ENCODE measurements around the gene ACAA2.
A peak's percentile ranks its signal among the peaks of the same experiment; 100 is the strongest.
"Not testable (repeated sequence)": the region's sequence is repeated elsewhere in the genome, so short reads cannot be mapped to it uniquely, and the experiment has no call there.

Gene ACAA2

GRCh38 chr18:49814147-49814499 lies 790 bp upstream of the ACAA2 start:
- Histone ChIP-seq H3K36me3 (ENCODE audit: control insufficient read depth in 1 of 2, insufficient read depth in 2 of 2, low read length in 2 of 2) (no peaks in the 10 kb centered on the region), H3K4me3 (ENCODE audit: low read depth in 1 of 2, low read length in 2 of 2) (peak overlapping the region; percentile 78 to 94), H3K9me3 (ENCODE audit: control insufficient read depth in 1 of 2, low read length in 2 of 2) (no peaks in the 10 kb centered on the region), H3K27me3 (ENCODE audit: control insufficient read depth in 1 of 2, insufficient read depth in 2 of 2, low read length in 2 of 2) (no peaks in the 10 kb centered on the region), H3K9ac (ENCODE audit: low read depth in 1 of 2, low read length in 2 of 2) (peak overlapping the region; percentile 89 to 99), H3K4me1 (ENCODE audit: control insufficient read depth in 1 of 2, insufficient read depth in 2 of 2, low read length in 2 of 2) (peaks cover 26% of the 10 kb centered on the region in 2 donors), H3K27ac (ENCODE audit: low read depth, low read length) (peak overlapping the region; percentile 99)

DNA sequence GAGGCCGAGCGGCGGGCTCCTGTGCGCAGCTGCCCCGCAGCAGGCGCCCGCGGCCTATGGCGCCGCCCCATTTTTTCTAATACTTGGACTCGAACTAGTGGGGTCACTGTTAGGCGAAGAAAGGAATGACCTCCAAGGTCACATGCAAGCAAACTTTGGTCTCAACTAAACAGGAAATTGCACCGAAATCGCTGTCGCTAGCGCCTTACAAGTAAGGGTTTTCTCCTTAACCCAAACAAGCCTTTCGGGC lies 339 bp downstream of the ACAA2 start:
- Histone ChIP-seq H3K36me3 (ENCODE audit: control insufficient read depth in 1 of 2, insufficient read depth in 2 of 2, low read length in 2 of 2) (no peaks in the 10 kb centered on the region), H3K27me3 (ENCODE audit: control insufficient read depth in 1 of 2, insufficient read depth in 2 of 2, low read length in 2 of 2) (no peaks in the 10 kb centered on the region), H3K4me3 (ENCODE audit: low read depth in 1 of 2, low read length in 2 of 2) (peak overlapping the region; percentile 78 to 94), H3K4me1 (ENCODE audit: control insufficient read depth in 1 of 2, insufficient read depth in 2 of 2, low read length in 2 of 2) (peaks cover 21 to 24% of the 10 kb centered on the region in 2 donors), H3K9me3 (ENCODE audit: control insufficient read depth in 1 of 2, low read length in 2 of 2) (no peaks in the 10 kb centered on the region), H3K9ac (ENCODE audit: low read depth in 1 of 2, low read length in 2 of 2) (peak overlapping the region; percentile 89 to 97), H3K27ac (ENCODE audit: low read depth, low read length) (peak overlapping the region; percentile 99)

- no peaks in the 10 kb centered on the region for H3K27me3 ChIP-seq (ENCODE audit: control insufficient read depth in 1 of 2, insufficient read depth in 2 of 2, low read length in 2 of 2)
- peak overlapping the region; percentile 78 to 94 for H3K4me3 ChIP-seq (ENCODE audit: low read depth in 1 of 2, low read length in 2 of 2)
- peak overlapping the region; percentile 89 to 97 for H3K9ac ChIP-seq (ENCODE audit: low read depth in 1 of 2, low read length in 2 of 2)
- peak overlapping the region; percentile 99 for H3K27ac ChIP-seq (ENCODE audit: low read depth, low read length)
- H3K9me3 ChIP-seq (ENCODE audit: control insufficient read depth in 1 of 2, low read length in 2 of 2) = no peaks in the 10 kb centered on the region
- peaks cover 20 to 24% of the 10 kb centered on the region in 2 donors for H3K4me1 ChIP-seq (ENCODE audit: control insufficient read depth in 1 of 2, insufficient read depth in 2 of 2, low read length in 2 of 2)
- H3K36me3 ChIP-seq (ENCODE audit: control insufficient read depth in 1 of 2, insufficient read depth in 2 of 2, low read length in 2 of 2) = no peaks in the 10 kb centered on the region
These were observed 856 bp downstream of the ACAA2 start for GRCh38 chr18:49812286-49813068.

DNA sequence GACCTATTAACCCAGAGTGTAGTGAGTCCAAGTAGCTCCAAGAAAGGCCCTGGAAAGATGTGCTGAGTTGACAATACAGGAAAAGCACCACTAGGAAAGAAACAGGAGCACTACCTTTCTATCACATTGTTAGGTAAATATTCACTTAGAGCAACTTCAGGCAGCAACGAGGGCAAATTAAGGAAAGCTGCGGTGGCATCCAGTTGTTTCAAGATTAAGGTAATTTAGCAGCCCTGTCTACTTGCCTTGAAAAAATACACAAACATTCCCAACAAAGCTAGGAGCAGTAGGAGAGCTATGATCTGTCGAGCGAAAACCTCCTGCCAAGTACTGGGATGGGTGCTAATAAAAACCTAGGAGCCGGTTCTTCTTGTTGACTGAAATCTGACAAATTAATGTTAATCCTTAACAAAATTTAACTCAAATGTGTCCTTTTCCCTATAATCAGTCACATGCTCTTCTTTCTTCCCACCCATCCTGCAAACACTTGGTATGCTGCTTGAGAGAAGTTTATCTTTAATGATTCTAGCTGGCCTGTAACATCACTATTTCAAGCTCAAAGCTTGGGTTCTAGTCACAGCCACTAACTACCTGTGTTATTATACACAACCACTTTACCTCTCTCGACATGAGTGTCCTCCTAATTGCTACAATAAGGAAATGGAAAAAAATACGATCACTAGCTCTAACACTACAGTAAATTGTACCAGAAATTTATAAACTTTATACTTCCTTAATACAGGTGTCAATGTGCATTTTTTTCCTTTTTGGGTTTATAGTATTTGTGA lies 2.0 kb downstream of the ACAA2 start:
- H3K27ac ChIP-seq (ENCODE audit: low read depth, low read length) = no peak overlapping the region
- peak overlapping the region; percentile 45 to 94 for H3K4me3 ChIP-seq (ENCODE audit: low read depth in 1 of 2, low read length in 2 of 2)
- no peaks in the 10 kb centered on the region for H3K9me3 ChIP-seq (ENCODE audit: control insufficient read depth in 1 of 2, low read length in 2 of 2)
- peaks cover 20 to 24% of the 10 kb centered on the region in 2 donors for H3K4me1 ChIP-seq (ENCODE audit: control insufficient read depth in 1 of 2, insufficient read depth in 2 of 2, low read length in 2 of 2)
- no peaks in the 10 kb centered on the region for H3K27me3 ChIP-seq (ENCODE audit: control insufficient read depth in 1 of 2, insufficient read depth in 2 of 2, low read length in 2 of 2)
- peak overlapping the region in 1 of 2 donors; percentile 89 for H3K9ac ChIP-seq (ENCODE audit: low read depth in 1 of 2, low read length in 2 of 2)
- no peaks in the 10 kb centered on the region for H3K36me3 ChIP-seq (ENCODE audit: control insufficient read depth in 1 of 2, insufficient read depth in 2 of 2, low read length in 2 of 2)

DNA sequence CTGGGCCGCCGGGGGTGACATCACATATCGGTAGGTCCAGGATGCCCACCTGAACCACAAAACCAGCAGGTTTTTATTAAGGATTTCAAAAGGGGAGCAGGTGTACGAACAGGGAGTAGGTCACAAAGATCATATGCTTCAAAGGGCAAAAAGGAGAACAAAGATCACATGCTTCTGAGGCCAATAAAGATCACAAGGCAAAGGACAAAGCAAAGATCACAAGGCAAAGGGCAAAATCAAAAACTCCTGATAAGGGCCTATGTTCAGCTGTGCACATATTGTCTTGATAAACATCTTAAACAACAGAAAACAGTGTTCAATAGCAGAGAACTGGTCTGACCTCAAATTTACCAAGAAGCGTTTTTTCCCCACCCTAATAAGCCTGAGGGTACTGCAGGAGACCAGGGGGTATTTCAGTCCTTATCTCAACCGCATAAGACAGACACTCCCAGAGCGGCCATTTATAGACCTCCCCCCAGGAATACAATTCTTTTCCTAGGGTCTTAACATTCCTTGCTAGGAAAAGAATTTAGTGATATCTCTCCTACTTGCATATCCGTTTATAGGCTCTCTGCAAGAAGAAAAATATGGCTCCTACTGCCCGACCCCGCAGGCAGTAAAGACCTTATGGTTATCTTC lies 4.7 kb downstream of the ACAA2 start:
- not testable (repeated sequence) for H3K9ac ChIP-seq (ENCODE audit: low read depth in 1 of 2, low read length in 2 of 2); H3K4me3 ChIP-seq (ENCODE audit: low read depth in 1 of 2, low read length in 2 of 2); H3K27ac ChIP-seq (ENCODE audit: low read depth, low read length); H3K27me3 ChIP-seq (ENCODE audit: control insufficient read depth in 1 of 2, insufficient read depth in 2 of 2, low read length in 2 of 2); H3K9me3 ChIP-seq (ENCODE audit: control insufficient read depth in 1 of 2, low read length in 2 of 2); H3K36me3 ChIP-seq (ENCODE audit: control insufficient read depth in 1 of 2, insufficient read depth in 2 of 2, low read length in 2 of 2)
- H3K4me1 ChIP-seq (ENCODE audit: control insufficient read depth in 1 of 2, insufficient read depth in 2 of 2, low read length in 2 of 2) = peaks cover 16 to 17% of the 10 kb centered on the region in 2 donors

- Histone ChIP-seq H3K27me3 (ENCODE audit: control insufficient read depth in 1 of 2, insufficient read depth in 2 of 2, low read length in 2 of 2) (no peaks in the 10 kb centered on the region), H3K4me1 (ENCODE audit: control insufficient read depth in 1 of 2, insufficient read depth in 2 of 2, low read length in 2 of 2) (no peaks in the 10 kb centered on the region), H3K4me3 (ENCODE audit: low read depth in 1 of 2, low read length in 2 of 2) (no peak overlapping the region), H3K36me3 (ENCODE audit: control insufficient read depth in 1 of 2, insufficient read depth in 2 of 2, low read length in 2 of 2) (peaks cover 0 to 11% of the 10 kb centered on the region in 2 donors), H3K27ac (ENCODE audit: low read depth, low read length) (no peak overlapping the region), H3K9ac (ENCODE audit: low read depth in 1 of 2, low read length in 2 of 2) (no peak overlapping the region), H3K9me3 (ENCODE audit: control insufficient read depth in 1 of 2, low read length in 2 of 2) (no peaks in the 10 kb centered on the region)
These were observed 9.2 kb downstream of the ACAA2 start for GRCh38 chr18:49804096-49804495.

DNA sequence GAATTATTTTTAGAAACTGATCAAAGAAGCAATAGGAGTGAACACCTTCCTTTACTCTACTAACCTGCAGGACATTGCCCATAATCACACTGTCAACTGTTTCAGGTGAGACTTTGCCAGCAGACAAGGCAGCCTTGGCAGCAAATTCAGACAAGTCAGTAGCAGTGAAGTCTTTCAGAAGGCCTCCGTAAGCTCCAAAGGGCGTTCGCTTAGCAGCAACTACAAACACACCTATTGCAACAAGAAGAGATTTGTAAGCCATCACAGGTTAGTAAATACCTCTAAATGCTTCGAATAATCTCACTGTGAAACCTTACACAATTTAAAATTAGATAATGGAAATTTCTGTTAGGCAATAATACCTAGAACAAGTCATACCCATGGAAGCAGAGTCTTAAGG lies 10.7 kb downstream of the ACAA2 start:
- Histone ChIP-seq H3K9ac (ENCODE audit: low read depth in 1 of 2, low read length in 2 of 2) (no peak overlapping the region), H3K36me3 (ENCODE audit: control insufficient read depth in 1 of 2, insufficient read depth in 2 of 2, low read length in 2 of 2) (peaks cover 4 to 11% of the 10 kb centered on the region in 2 donors), H3K27ac (ENCODE audit: low read depth, low read length) (no peak overlapping the region), H3K4me1 (ENCODE audit: control insufficient read depth in 1 of 2, insufficient read depth in 2 of 2, low read length in 2 of 2) (no peaks in the 10 kb centered on the region), H3K27me3 (ENCODE audit: control insufficient read depth in 1 of 2, insufficient read depth in 2 of 2, low read length in 2 of 2) (no peaks in the 10 kb centered on the region), H3K4me3 (ENCODE audit: low read depth in 1 of 2, low read length in 2 of 2) (no peak overlapping the region), H3K9me3 (ENCODE audit: control insufficient read depth in 1 of 2, low read length in 2 of 2) (no peaks in the 10 kb centered on the region)

- H3K27me3 ChIP-seq (ENCODE audit: control insufficient read depth in 1 of 2, insufficient read depth in 2 of 2, low read length in 2 of 2); H3K4me1 ChIP-seq (ENCODE audit: control insufficient read depth in 1 of 2, insufficient read depth in 2 of 2, low read length in 2 of 2); H3K9ac ChIP-seq (ENCODE audit: low read depth in 1 of 2, low read length in 2 of 2); H3K9me3 ChIP-seq (ENCODE audit: control insufficient read depth in 1 of 2, low read length in 2 of 2); H3K27ac ChIP-seq (ENCODE audit: low read depth, low read length); H3K4me3 ChIP-seq (ENCODE audit: low read depth in 1 of 2, low read length in 2 of 2): not testable (repeated sequence)
- H3K36me3 ChIP-seq (ENCODE audit: control insufficient read depth in 1 of 2, insufficient read depth in 2 of 2, low read length in 2 of 2) = peaks cover 13 to 26% of the 10 kb centered on the region in 2 donors
These were observed 12.8 kb downstream of the ACAA2 start for GRCh38 chr18:49800491-49800890.

GRCh38 chr18:49799806-49800205 lies 13.5 kb downstream of the ACAA2 start:
- not testable (repeated sequence) for H3K9me3 ChIP-seq (ENCODE audit: control insufficient read depth in 1 of 2, low read length in 2 of 2); H3K27ac ChIP-seq (ENCODE audit: low read depth, low read length)

GRCh38 chr18:49798001-49798400 lies 15.3 kb downstream of the ACAA2 start:
- no peaks in the 10 kb centered on the region for H3K27me3 ChIP-seq (ENCODE audit: control insufficient read depth in 1 of 2, insufficient read depth in 2 of 2, low read length in 2 of 2)
- no peak overlapping the region for H3K27ac ChIP-seq (ENCODE audit: low read depth, low read length)
- H3K9me3 ChIP-seq (ENCODE audit: control insufficient read depth in 1 of 2, low read length in 2 of 2) = no peaks in the 10 kb centered on the region
- H3K9ac ChIP-seq (ENCODE audit: low read depth in 1 of 2, low read length in 2 of 2) = no peak overlapping the region
- no peak overlapping the region for H3K4me3 ChIP-seq (ENCODE audit: low read depth in 1 of 2, low read length in 2 of 2)
- H3K4me1 ChIP-seq (ENCODE audit: control insufficient read depth in 1 of 2, insufficient read depth in 2 of 2, low read length in 2 of 2) = no peaks in the 10 kb centered on the region
- peaks cover 15 to 45% of the 10 kb centered on the region in 2 donors for H3K36me3 ChIP-seq (ENCODE audit: control insufficient read depth in 1 of 2, insufficient read depth in 2 of 2, low read length in 2 of 2)

More at GRCh38 chr18:49799806-49800205, 13.5 kb downstream of the ACAA2 start:
- not testable (repeated sequence) for H3K4me1 ChIP-seq (ENCODE audit: control insufficient read depth in 1 of 2, insufficient read depth in 2 of 2, low read length in 2 of 2); H3K4me3 ChIP-seq (ENCODE audit: low read depth in 1 of 2, low read length in 2 of 2); H3K27me3 ChIP-seq (ENCODE audit: control insufficient read depth in 1 of 2, insufficient read depth in 2 of 2, low read length in 2 of 2); H3K9ac ChIP-seq (ENCODE audit: low read depth in 1 of 2, low read length in 2 of 2)
- peaks cover 13 to 32% of the 10 kb centered on the region in 2 donors for H3K36me3 ChIP-seq (ENCODE audit: control insufficient read depth in 1 of 2, insufficient read depth in 2 of 2, low read length in 2 of 2)
